Measurements from ENCODE around the gene MMP28. TPM values are rescaled to one million over a fixed set of nuclear protein-coding genes. Genes with fewer than 3 reads are reported as not detected.

The MMP28 gene
- total RNA-seq, 1 experiment from 2014 or later: not detected

DNA sequence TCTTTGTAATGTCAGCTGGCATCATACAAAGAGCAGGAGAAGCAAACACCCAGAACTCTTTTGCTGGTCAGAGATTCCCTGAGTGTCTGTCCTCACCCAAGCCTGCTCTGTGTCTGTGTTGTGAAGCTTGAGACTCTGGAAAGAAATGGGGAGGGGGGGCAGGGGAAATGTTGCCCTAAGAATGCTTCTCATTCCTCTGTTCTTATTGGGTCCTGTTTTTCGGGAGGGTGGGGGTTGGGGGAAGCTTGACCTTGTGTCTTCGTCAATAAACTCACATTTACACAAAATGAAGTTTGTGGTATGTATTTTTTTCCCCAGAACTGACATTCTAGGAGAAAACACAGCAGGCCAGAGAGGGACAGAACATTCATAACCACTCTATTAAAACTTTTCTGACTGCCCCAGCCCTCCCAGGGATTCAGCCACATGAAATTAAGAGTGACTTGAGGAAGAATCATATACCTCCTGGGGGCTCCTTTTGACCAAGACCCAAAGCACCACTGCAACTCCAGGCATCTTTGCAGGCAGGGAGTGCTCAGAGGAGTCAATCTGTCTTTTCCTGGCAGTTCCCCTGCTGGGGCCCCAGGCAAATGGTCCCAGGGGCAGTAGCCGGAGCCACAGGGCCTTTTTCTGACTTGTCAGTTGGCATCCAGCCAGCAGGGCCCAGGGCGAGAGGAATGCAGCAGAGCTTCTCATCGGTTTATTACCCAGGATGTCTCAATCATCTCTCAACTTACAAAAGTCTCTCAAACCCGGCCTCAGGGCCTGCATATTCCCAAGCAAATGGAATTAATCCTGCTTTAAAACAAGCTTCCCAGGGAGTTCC lies 69.1 kb downstream of the MMP28 start:
- peaks cover 11% of the 10 kb centered on the region for H3K36me3 ChIP-seq (ENCODE audit: insufficient read depth, low read length)
- H3K9ac ChIP-seq (ENCODE audit: low read length): peak overlapping the region; percentile 53
- no peaks in the 10 kb centered on the region for H3K9me2 ChIP-seq (replicated peaks; ENCODE audit: insufficient read depth, low read length)
- peak overlapping the region; percentile 40; the same call in 1 of the 2 replicates for H3K4me3 ChIP-seq (ENCODE audit: low read length)
- no peaks in the 10 kb centered on the region for H3K9me3 ChIP-seq (ENCODE audit: low read length)
- H3K79me2 ChIP-seq (ENCODE audit: low read length): no peaks in the 10 kb centered on the region
- no peaks in the 10 kb centered on the region for H3K27me3 ChIP-seq (ENCODE audit: low read length)
- peak; percentile 86 for DNase-seq
- H4K20me1 ChIP-seq (ENCODE audit: insufficient read depth, low read depth, low read length): no peaks in the 10 kb centered on the region
- no peak overlapping the region for H2AFZ ChIP-seq (ENCODE audit: low read length)
- peaks cover 26% of the 10 kb centered on the region for H3K4me1 ChIP-seq (ENCODE audit: low read length)
- peak overlapping the region; percentile 58 for H3K4me2 ChIP-seq (ENCODE audit: low read depth, low read length, poor library complexity, severe bottlenecking)
- H3K27ac ChIP-seq (ENCODE audit: low read length): peak overlapping the region; percentile 80

- peak overlapping the region; percentile 53; the same call in 1 of the 2 replicates for H3K9ac ChIP-seq (ENCODE audit: low read length)
- no peak overlapping the region for H3K4me3 ChIP-seq (ENCODE audit: low read length)
- peaks cover 26% of the 10 kb centered on the region for H3K4me1 ChIP-seq (ENCODE audit: low read length)
- H3K9me3 ChIP-seq (ENCODE audit: low read length): no peaks in the 10 kb centered on the region
- peak overlapping the region; percentile 80; the same call in 1 of the 2 replicates for H3K27ac ChIP-seq (ENCODE audit: low read length)
- no peaks in the 10 kb centered on the region for H3K27me3 ChIP-seq (ENCODE audit: low read length)
- H3K9me2 ChIP-seq (replicated peaks; ENCODE audit: insufficient read depth, low read length): no peaks in the 10 kb centered on the region
- DNase-seq: no peak
- H3K79me2 ChIP-seq (ENCODE audit: low read length): no peaks in the 10 kb centered on the region
- H3K4me2 ChIP-seq (ENCODE audit: low read depth, low read length, poor library complexity, severe bottlenecking): peak overlapping the region; percentile 58
- no peaks in the 10 kb centered on the region for H4K20me1 ChIP-seq (ENCODE audit: insufficient read depth, low read depth, low read length)
- H3K36me3 ChIP-seq (ENCODE audit: insufficient read depth, low read length): peaks cover 11% of the 10 kb centered on the region
- no peak overlapping the region for H2AFZ ChIP-seq (ENCODE audit: low read length)
These were observed 69.7 kb downstream of the MMP28 start for GRCh38 chr17:35725802-35726126.

GRCh38 chr17:35725058-35725457 lies 70.4 kb downstream of the MMP28 start:
- Histone ChIP-seq H3K4me1 (ENCODE audit: low read length) (peaks cover 26% of the 10 kb centered on the region), H4K20me1 (ENCODE audit: insufficient read depth, low read depth, low read length) (no peaks in the 10 kb centered on the region), H3K27me3 (ENCODE audit: low read length) (no peaks in the 10 kb centered on the region), H3K27ac (ENCODE audit: low read length) (no peak overlapping the region), H3K9ac (ENCODE audit: low read length) (no peak overlapping the region), H2AFZ (ENCODE audit: low read length) (no peak overlapping the region), H3K9me3 (ENCODE audit: low read length) (no peaks in the 10 kb centered on the region), H3K79me2 (ENCODE audit: low read length) (no peaks in the 10 kb centered on the region), H3K4me2 (ENCODE audit: low read depth, low read length, poor library complexity, severe bottlenecking) (no peak overlapping the region), H3K4me3 (ENCODE audit: low read length) (no peak overlapping the region), H3K36me3 (ENCODE audit: insufficient read depth, low read length) (peaks cover 11% of the 10 kb centered on the region), H3K9me2 (replicated peaks; ENCODE audit: insufficient read depth, low read length) (no peaks in the 10 kb centered on the region)
- no peak for DNase-seq

DNA sequence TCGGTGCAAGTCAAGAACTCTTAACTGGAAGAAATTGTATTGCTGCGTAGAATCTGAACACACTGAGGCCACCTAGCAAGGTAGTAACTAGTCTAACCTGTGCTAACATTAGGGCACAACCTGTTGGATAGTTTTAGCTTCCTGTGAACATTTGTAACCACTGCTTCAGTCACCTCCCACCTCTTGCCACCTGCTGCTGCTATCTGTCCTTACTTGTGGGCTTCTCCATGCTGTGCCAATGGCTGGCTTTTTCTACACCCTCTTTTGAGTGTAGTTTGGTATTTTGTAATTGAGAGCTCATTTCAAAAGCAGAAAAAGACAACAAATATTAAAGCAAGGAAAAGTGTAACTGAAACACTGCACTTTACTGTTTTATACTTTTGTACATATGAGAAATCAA lies 71.7 kb downstream of the MMP28 start:
- peaks cover 11% of the 10 kb centered on the region for H3K36me3 ChIP-seq (ENCODE audit: insufficient read depth, low read length)
- peaks cover 26% of the 10 kb centered on the region for H3K4me1 ChIP-seq (ENCODE audit: low read length)
- no peak overlapping the region for H2AFZ ChIP-seq (ENCODE audit: low read length)
- H3K9me3 ChIP-seq (ENCODE audit: low read length): no peaks in the 10 kb centered on the region
- no peaks in the 10 kb centered on the region for H3K79me2 ChIP-seq (ENCODE audit: low read length)
- no peak for DNase-seq
- H4K20me1 ChIP-seq (ENCODE audit: insufficient read depth, low read depth, low read length): no peaks in the 10 kb centered on the region
- no peak overlapping the region for H3K4me3 ChIP-seq (ENCODE audit: low read length)
- no peak overlapping the region for H3K27ac ChIP-seq (ENCODE audit: low read length)
- H3K9me2 ChIP-seq (replicated peaks; ENCODE audit: insufficient read depth, low read length): no peaks in the 10 kb centered on the region
- no peak overlapping the region for H3K9ac ChIP-seq (ENCODE audit: low read length)
- H3K27me3 ChIP-seq (ENCODE audit: low read length): no peaks in the 10 kb centered on the region
- H3K4me2 ChIP-seq (ENCODE audit: low read depth, low read length, poor library complexity, severe bottlenecking): no peak overlapping the region

- Histone ChIP-seq H3K27me3 (ENCODE audit: low read length) (no peaks in the 10 kb centered on the region), H3K9me2 (replicated peaks; ENCODE audit: insufficient read depth, low read length) (no peaks in the 10 kb centered on the region), H2AFZ (ENCODE audit: low read length) (no peak overlapping the region), H3K9ac (ENCODE audit: low read length) (no peak overlapping the region), H3K4me1 (ENCODE audit: low read length) (no peaks in the 10 kb centered on the region), H3K4me3 (ENCODE audit: low read length) (no peak overlapping the region), H3K36me3 (ENCODE audit: insufficient read depth, low read length) (no peaks in the 10 kb centered on the region), H4K20me1 (ENCODE audit: insufficient read depth, low read depth, low read length) (no peaks in the 10 kb centered on the region), H3K79me2 (ENCODE audit: low read length) (no peaks in the 10 kb centered on the region), H3K9me3 (ENCODE audit: low read length) (no peaks in the 10 kb centered on the region), H3K4me2 (ENCODE audit: low read depth, low read length, poor library complexity, severe bottlenecking) (no peak overlapping the region), H3K27ac (ENCODE audit: low read length) (no peak overlapping the region)
- DNase-seq: no peak
These were observed 78.0 kb downstream of the MMP28 start for GRCh38 chr17:35717475-35717874.

GRCh38 chr17:35716897-35717465 lies 78.5 kb downstream of the MMP28 start:
- Histone ChIP-seq H3K36me3 (ENCODE audit: insufficient read depth, low read length) (no peaks in the 10 kb centered on the region), H3K4me3 (ENCODE audit: low read length) (no peak overlapping the region), H3K9me3 (ENCODE audit: low read length) (no peaks in the 10 kb centered on the region), H3K4me1 (ENCODE audit: low read length) (no peaks in the 10 kb centered on the region), H4K20me1 (ENCODE audit: insufficient read depth, low read depth, low read length) (no peaks in the 10 kb centered on the region), H3K79me2 (ENCODE audit: low read length) (no peaks in the 10 kb centered on the region), H3K9ac (ENCODE audit: low read length) (no peak overlapping the region), H3K4me2 (ENCODE audit: low read depth, low read length, poor library complexity, severe bottlenecking) (no peak overlapping the region), H3K9me2 (replicated peaks; ENCODE audit: insufficient read depth, low read length) (no peaks in the 10 kb centered on the region), H3K27ac (ENCODE audit: low read length) (no peak overlapping the region), H2AFZ (ENCODE audit: low read length) (no peak overlapping the region), H3K27me3 (ENCODE audit: low read length) (no peaks in the 10 kb centered on the region)
- no peak for DNase-seq

DNA sequence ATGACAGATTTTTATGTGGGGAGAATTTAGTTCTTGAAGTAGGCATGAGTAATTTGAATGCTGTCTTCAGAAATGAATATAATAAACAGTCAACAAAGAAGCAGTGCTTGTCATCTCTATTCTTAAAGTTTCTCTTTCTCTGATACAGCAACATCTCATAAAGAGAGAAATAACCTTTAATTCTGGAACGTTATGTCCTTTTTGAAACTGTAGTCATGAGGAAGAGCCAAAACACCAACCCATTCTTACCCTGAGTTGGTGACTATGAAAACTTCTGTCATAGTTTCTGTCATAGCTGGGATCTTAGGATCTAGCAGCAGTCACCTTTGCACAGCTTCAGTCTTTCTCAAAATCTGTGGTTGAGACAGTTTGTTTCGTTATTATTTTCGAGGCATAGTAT lies 79.3 kb downstream of the MMP28 start:
- Histone ChIP-seq H4K20me1 (ENCODE audit: insufficient read depth, low read depth, low read length) (no peaks in the 10 kb centered on the region), H3K36me3 (ENCODE audit: insufficient read depth, low read length) (peaks cover under 1% of the 10 kb centered on the region; the same call in 1 of the 2 replicates)

More for the DNA sequence above, 79.3 kb downstream of the MMP28 start:
- Histone ChIP-seq H3K4me2 (ENCODE audit: low read depth, low read length, poor library complexity, severe bottlenecking) (no peak overlapping the region), H3K9me3 (ENCODE audit: low read length) (no peaks in the 10 kb centered on the region), H2AFZ (ENCODE audit: low read length) (no peak overlapping the region), H3K9me2 (replicated peaks; ENCODE audit: insufficient read depth, low read length) (no peaks in the 10 kb centered on the region), H3K27ac (ENCODE audit: low read length) (no peak overlapping the region), H3K9ac (ENCODE audit: low read length) (no peak overlapping the region), H3K4me1 (ENCODE audit: low read length) (no peaks in the 10 kb centered on the region), H3K4me3 (ENCODE audit: low read length) (no peak overlapping the region), H3K79me2 (ENCODE audit: low read length) (no peaks in the 10 kb centered on the region), H3K27me3 (ENCODE audit: low read length) (no peaks in the 10 kb centered on the region)
- DNase-seq: no peak

Measured in Karpas-422 (cell line).